ENCODE measurements around the gene TMEM245.

The TMEM245 gene

GRCh38 chr9:109119439-109120203 is at the start of gene TMEM245:
TMEM245 (minus strand) TSS chr9:109119947; CDS start chr9:109119913, 34 bp downstream.
- H3K4me3 ChIP-seq (ENCODE audit: low read depth in 1 of 2, low read length in 1 of 2): peak within 1 kb of the TSS; percentile 72 to 81
- H3K27ac ChIP-seq: peak within 1 kb of the TSS; percentile 72
- H3K9me3 ChIP-seq: no peaks in the 10 kb centered on the region
- TF ChIP-seq, protein P1, sequence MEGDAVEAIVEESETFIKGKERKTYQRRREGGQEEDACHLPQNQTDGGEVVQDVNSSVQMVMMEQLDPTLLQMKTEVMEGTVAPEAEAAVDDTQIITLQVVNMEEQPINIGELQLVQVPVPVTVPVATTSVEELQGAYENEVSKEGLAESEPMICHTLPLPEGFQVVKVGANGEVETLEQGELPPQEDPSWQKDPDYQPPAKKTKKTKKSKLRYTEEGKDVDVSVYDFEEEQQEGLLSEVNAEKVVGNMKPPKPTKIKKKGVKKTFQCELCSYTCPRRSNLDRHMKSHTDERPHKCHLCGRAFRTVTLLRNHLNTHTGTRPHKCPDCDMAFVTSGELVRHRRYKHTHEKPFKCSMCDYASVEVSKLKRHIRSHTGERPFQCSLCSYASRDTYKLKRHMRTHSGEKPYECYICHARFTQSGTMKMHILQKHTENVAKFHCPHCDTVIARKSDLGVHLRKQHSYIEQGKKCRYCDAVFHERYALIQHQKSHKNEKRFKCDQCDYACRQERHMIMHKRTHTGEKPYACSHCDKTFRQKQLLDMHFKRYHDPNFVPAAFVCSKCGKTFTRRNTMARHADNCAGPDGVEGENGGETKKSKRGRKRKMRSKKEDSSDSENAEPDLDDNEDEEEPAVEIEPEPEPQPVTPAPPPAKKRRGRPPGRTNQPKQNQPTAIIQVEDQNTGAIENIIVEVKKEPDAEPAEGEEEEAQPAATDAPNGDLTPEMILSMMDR (IDR thresholded peaks at IDR 0.05): no peak
- no peaks in the 10 kb centered on the region for H3K27me3 ChIP-seq
- H3K36me3 ChIP-seq: no peaks in the 10 kb centered on the region
- peaks cover 24 to 26% of the 10 kb centered on the region in 2 experiments for H3K4me1 ChIP-seq (ENCODE audit: control insufficient read depth in 1 of 2, insufficient read depth in 1 of 2, low read depth in 1 of 2, low read length in 1 of 2)

DNA sequence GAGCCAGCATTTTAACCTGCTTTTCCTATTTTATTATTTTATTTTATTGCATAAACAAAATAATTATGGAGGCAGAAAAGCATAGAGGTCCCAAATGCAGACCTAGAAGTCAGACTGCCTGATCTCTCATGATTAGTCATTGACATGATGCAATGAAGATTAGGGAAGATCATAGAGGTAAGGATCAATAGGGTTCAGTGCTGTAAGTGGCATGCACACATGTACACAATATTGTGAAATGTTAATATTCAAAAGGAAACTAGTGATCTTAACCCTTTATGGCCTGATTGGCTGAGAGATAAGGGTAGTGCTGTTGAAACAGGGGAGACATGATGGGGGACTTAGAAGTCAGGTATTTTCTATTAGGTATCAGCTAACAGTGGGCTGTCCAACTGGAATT is 48.4 kb upstream of the TMEM245 start:
- Histone ChIP-seq H3K36me3 (no peaks in the 10 kb centered on the region), H3K27me3 (peaks cover 89% of the 10 kb centered on the region), H3K4me3 (ENCODE audit: low read depth in 1 of 2, low read length in 1 of 2) (no peak overlapping the region), H3K9me3 (no peaks in the 10 kb centered on the region), H3K27ac (no peak overlapping the region), H3K4me1 (ENCODE audit: control insufficient read depth in 1 of 2, insufficient read depth in 1 of 2, low read depth in 1 of 2, low read length in 1 of 2) (no peaks in the 10 kb centered on the region)
- TF ChIP-seq, protein P1 (IDR thresholded peaks at IDR 0.05): no peak

GRCh38 chr9:109167716-109168115 is 48.0 kb upstream of the TMEM245 start:
- H3K27me3 ChIP-seq: peaks cover 90% of the 10 kb centered on the region
- TF ChIP-seq, protein P1 (IDR thresholded peaks at IDR 0.05): no peak
- no peak overlapping the region for H3K4me3 ChIP-seq (ENCODE audit: low read depth in 1 of 2, low read length in 1 of 2)
- H3K9me3 ChIP-seq: no peaks in the 10 kb centered on the region
- H3K36me3 ChIP-seq: no peaks in the 10 kb centered on the region
- H3K27ac ChIP-seq: no peak overlapping the region
- H3K4me1 ChIP-seq (ENCODE audit: control insufficient read depth in 1 of 2, insufficient read depth in 1 of 2, low read depth in 1 of 2, low read length in 1 of 2): no peaks in the 10 kb centered on the region

GRCh38 chr9:109166771-109167601 is 47.2 kb upstream of the TMEM245 start, which contains the start of gene FRRS1L:
FRRS1L (minus strand) TSS chr9:109167249; CDS start chr9:109167138, 111 bp downstream.
- Histone ChIP-seq H3K9me3 (no peaks in the 10 kb centered on the region), H3K36me3 (no peaks in the 10 kb centered on the region), H3K4me1 (ENCODE audit: control insufficient read depth in 1 of 2, insufficient read depth in 1 of 2, low read depth in 1 of 2, low read length in 1 of 2) (no peaks in the 10 kb centered on the region), H3K27me3 (peaks cover 92% of the 10 kb centered on the region), H3K27ac (no peak within 1 kb of the TSS), H3K4me3 (ENCODE audit: low read depth in 1 of 2, low read length in 1 of 2) (no peak within 1 kb of the TSS)
- TF ChIP-seq, protein P1 (IDR thresholded peaks at IDR 0.05): no peak

GRCh38 chr9:109166171-109166770 is 46.5 kb upstream of the TMEM245 start:
- no peak overlapping the region for H3K27ac ChIP-seq
- no peaks in the 10 kb centered on the region for H3K9me3 ChIP-seq
- TF ChIP-seq, protein P1 (IDR thresholded peaks at IDR 0.05): no peak
- no peak overlapping the region for H3K4me3 ChIP-seq (ENCODE audit: low read depth in 1 of 2, low read length in 1 of 2)
- H3K27me3 ChIP-seq: peaks cover 89% of the 10 kb centered on the region
- H3K4me1 ChIP-seq (ENCODE audit: control insufficient read depth in 1 of 2, insufficient read depth in 1 of 2, low read depth in 1 of 2, low read length in 1 of 2): no peaks in the 10 kb centered on the region
- H3K36me3 ChIP-seq: no peaks in the 10 kb centered on the region
